ENCODE measurements around the gene ZNF816. TPM values are rescaled to one million over a fixed set of nuclear protein-coding genes. Genes with fewer than 3 reads are reported as not detected.
"Not testable (repeated sequence)": the region's sequence is repeated elsewhere in the genome, so short reads cannot be mapped to it uniquely, and the experiment has no call there.

Gene ZNF816
- total and polyA plus RNA-seq, 8 donors = 3.2 to 12.1 (median 4.7) TPM

GRCh38 chr19:52945652-52946321 lies 16.9 kb downstream of the ZNF816 start:
- FAIRE-seq = no peak
- Histone ChIP-seq H3K27me3 (no peaks in the 10 kb centered on the region), H3K9me3 (peaks cover 0 to 24% (median 0%) of the 10 kb centered on the region in 4 donors), H3K4me1 (peaks cover 0 to 4% (median 0%) of the 10 kb centered on the region in 3 donors), H3K4me3 (peak overlapping the region in 1 of 4 donors; percentile 29), H3K36me3 (peaks cover 0 to 6% (median 3%) of the 10 kb centered on the region in 3 donors), H3K27ac (peak overlapping the region; percentile 44 to 84 (median 60))
- no peak for TF ChIP-seq CTCF (IDR thresholded peaks at IDR 0.05)
- 52 to 54% methylated on average over 24 of the region's 24 CpGs for WGBS, 2 donors
- intact Hi-C loops (cut with DNase I) = no loop called here
- no peak for DNase-seq
- no peak for ATAC-seq

- DNase-seq = peak in 1 of 6 donors; percentile 33
- FAIRE-seq; ATAC-seq; H3K27me3 ChIP-seq; H3K4me3 ChIP-seq; intact Hi-C loops (cut with DNase I); H3K4me1 ChIP-seq; H3K36me3 ChIP-seq: not testable (repeated sequence)
- Histone ChIP-seq H3K27ac (peak overlapping the region; percentile 44 to 84 (median 60)), H3K9me3 (peaks cover 0 to 19% (median 0%) of the 10 kb centered on the region in 4 donors)
- 41 to 44% methylated on average over 17 of the region's 17 CpGs for WGBS, 2 donors
These were observed 17.8 kb downstream of the ZNF816 start for GRCh38 chr19:52944703-52945493.

DNA sequence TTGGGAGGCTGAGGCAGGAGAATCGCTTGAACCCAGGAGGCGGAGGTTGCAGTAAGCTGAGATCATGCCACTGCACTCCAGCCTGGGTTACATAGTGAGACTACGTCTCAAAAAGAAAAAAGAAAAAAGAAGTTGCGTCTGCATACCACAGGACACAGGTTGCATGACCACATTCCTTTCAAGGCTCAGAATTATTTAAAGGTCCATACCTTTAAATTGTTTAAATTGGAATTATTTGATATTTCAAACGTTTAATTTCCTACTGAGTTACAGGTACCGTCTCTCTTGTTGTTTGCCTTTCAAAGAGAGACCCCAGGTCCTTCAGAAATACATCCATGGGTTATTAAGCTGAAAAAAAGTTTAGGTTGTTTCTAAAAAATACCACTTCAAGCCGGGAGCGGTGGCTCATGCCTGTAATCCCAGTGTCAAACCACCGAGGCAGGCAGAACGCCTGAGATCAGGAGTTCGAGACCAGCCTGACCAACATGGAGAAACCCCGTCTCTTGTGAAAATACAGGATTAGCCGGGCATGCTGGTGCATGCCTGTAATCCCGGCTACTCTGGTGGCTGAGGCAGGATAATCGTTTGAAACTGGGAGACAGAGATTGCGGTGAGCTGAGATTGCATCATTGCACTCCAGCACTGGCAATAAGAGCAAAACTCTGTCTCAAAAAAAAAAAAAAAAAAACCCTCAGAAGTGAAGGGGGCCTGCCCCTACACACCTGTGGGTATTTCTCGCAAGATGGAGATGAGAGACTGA lies 18.6 kb downstream of the ZNF816 start:
- DNase-seq (no peak), FAIRE-seq (no peak), ATAC-seq (no peak)
- no peak for TF ChIP-seq CTCF (IDR thresholded peaks at IDR 0.05)
- peak overlapping the region in 3 of 4 donors; percentile 49 to 84 (median 71) for H3K27ac ChIP-seq
- 45 to 51% methylated on average over 17 of the region's 17 CpGs for WGBS, 2 donors
- H3K4me3 ChIP-seq = no peak overlapping the region
- peaks cover 0 to 4% (median 3%) of the 10 kb centered on the region in 3 donors for H3K4me1 ChIP-seq
- intact Hi-C loops (cut with DNase I) = no loop called here
- peaks cover 0 to 11% (median 0%) of the 10 kb centered on the region in 4 donors for H3K9me3 ChIP-seq
- H3K36me3 ChIP-seq = no peaks in the 10 kb centered on the region
- no peaks in the 10 kb centered on the region for H3K27me3 ChIP-seq

DNA sequence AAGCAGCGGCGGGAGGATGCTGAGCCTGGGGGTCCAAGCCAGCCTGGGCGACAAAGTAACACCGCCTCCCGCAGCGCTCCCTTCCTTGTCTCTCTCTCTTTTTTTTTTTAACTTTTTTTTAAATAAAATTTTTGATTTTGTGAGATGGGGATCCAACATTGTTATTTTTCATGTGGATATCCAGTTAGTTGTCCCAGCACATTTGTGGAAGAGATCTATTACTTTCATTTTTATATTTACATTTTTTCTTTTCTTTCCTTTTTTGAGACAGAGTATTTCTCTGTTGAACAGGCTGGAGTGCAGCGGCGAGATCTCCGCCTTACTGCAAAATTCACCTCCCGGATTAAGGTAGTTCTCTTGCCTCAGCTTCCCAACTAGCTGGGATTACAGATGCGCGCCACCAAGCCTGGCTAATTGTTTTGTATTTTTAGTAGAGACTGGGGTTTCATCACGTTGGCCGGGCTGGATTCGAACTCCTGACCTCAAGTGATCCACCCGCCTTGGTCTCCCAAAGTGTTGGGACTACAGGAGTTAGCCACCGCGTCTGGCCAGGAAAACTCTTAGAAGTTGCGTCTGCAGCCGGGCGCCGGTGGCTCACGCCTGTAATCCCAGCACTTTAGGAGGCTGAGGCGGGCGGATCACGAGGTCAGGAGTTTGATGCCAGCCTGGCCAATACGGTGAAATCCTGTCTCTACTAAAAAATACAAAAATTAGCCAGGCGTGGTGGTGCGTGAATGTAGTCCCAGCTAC lies 19.4 kb downstream of the ZNF816 start:
- Histone ChIP-seq H3K9me3 (peaks cover 0 to 4% (median 0%) of the 10 kb centered on the region in 4 donors), H3K27ac (peak overlapping the region; percentile 49 to 84 (median 72)), H3K36me3 (no peaks in the 10 kb centered on the region), H3K4me3 (peak overlapping the region; percentile 43 to 84 (median 74)), H3K27me3 (no peaks in the 10 kb centered on the region), H3K4me1 (peaks cover 0 to 6% (median 4%) of the 10 kb centered on the region in 3 donors)
- no peak for FAIRE-seq
- no peak for ATAC-seq
- TF ChIP-seq CTCF (IDR thresholded peaks at IDR 0.05) = no peak
- no peak for DNase-seq
- intact Hi-C loops (cut with DNase I) = no loop called here
- 63 to 67% methylated on average over 29 of the region's 29 CpGs for WGBS, 2 donors
